HFF-Myc (cell line): ENCODE results near the gene PF4V1.
A peak's percentile ranks its signal among the peaks of the same experiment; 100 is the strongest.

Experiments
- DNase-seq: peaks from one replicate; pipeline ENCODE4 v3.0.0-alpha.2; 2011; ENCODE audit warnings: low read depth; ENCODE audit errors: extremely low read depth
- H3K4me3 ChIP-seq: replicated peaks from 2 replicates; pipeline ENCODE4 v1.5.1; 2011; ENCODE audit warnings: low read depth, mild to moderate bottlenecking, control low read depth, low read length
- CTCF ChIP-seq: IDR thresholded peaks from 2 replicates; pipeline ENCODE4 v1.5.1; 2012; ENCODE audit warnings: mild to moderate bottlenecking, low read depth, low read length, control low read depth; ENCODE audit errors: missing control alignments

PF4V1 gene

DNA sequence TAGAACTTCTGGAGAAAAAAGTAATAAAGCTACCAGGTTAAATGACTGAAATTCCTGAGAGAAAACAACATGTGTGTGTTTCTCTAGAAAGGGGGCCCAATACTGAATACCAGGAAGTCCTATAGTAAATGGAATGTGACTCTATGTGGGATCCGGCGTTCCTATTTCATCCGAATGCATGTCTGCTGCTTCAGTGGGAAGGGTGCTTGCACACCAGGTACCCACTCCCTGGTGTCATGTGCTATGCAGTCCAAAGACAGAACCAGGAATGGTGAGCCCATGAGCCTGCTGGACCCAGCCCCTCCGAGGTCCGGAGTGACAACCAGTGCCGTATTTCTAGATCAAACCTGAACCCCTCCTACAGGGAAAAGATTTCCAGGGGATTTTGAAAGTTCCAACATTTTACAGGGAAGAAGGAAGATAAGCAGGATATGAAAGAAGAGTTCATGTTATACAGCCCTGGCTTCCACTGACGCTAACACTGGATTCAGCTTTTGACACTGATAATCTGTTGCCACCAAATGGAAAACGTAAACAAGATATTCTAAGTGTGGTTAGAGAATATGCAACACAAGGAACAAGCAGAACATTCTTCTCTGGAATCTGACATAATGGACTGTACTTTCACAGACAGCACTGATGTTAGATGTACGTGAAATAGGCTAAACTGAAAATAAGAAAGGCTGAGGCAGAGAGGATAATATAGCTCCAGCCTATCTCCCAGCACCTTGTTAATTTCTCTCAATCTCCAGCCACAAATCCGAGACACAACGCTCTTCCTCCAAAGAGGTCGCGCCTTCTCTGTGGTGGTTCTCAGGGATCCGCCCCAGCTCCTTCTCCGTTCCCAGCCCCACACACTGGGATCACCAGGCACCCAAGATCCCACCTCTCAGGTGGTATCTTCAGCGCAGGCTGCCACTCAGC is 15.4 kb downstream of the PF4V1 start:
- no peak for TF ChIP-seq CTCF
- peak overlapping the region; percentile 58 for H3K4me3 ChIP-seq
- DNase-seq, result no peak

DNA sequence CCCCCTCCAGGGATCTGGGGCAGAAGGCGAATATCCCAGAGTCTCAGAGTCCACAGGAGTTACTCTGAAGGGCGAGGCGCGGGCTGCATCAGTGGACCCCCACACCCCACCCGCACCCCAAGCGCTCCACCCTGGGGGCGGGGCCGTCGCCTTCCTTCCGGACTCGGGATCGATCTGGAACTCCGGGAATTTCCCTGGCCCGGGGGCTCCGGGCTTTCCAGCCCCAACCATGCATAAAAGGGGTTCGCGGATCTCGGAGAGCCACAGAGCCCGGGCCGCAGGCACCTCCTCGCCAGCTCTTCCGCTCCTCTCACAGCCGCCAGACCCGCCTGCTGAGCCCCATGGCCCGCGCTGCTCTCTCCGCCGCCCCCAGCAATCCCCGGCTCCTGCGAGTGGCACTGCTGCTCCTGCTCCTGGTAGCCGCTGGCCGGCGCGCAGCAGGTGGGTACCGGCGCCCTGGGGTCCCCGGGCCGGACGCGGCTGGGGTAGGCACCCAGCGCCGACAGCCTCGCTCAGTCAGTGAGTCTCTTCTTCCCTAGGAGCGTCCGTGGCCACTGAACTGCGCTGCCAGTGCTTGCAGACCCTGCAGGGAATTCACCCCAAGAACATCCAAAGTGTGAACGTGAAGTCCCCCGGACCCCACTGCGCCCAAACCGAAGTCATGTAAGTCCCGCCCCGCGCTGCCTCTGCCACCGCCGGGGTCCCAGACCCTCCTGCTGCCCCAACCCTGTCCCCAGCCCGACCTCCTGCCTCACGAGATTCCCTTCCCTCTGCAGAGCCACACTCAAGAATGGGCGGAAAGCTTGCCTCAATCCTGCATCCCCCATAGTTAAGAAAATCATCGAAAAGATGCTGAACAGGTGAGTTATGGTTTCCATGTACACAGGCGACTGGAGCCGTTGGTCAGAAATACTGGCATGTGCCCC is 16.3 kb downstream of the PF4V1 start, which contains the start of gene CXCL1:
CXCL1 (plus strand) TSS at position 264 of the 926 bp plus-strand sequence; CDS start at position 342, 78 bp downstream.
- TF ChIP-seq CTCF, result no peak
- DNase-seq, result no peak
- peak within 1 kb of the TSS; percentile 58 for H3K4me3 ChIP-seq

DNA sequence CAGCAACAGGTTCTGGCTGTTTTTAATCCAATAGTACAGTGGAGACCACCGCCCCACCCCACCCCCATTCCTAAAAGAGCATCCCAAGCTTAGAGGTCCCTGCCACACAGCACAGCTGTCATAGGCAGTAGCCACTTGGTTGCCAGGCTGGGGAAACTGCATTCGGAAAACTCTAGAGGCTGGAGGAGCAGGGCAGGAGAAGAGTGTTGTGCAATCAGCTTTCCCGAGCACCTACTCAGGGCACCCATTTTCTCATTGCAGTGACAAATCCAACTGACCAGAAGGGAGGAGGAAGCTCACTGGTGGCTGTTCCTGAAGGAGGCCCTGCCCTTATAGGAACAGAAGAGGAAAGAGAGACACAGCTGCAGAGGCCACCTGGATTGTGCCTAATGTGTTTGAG is 17.2 kb downstream of the PF4V1 start:
- peak overlapping the region; percentile 58; the same call in 1 of the 2 replicates for H3K4me3 ChIP-seq
- DNase-seq, result no peak
- TF ChIP-seq CTCF, result no peak

DNA sequence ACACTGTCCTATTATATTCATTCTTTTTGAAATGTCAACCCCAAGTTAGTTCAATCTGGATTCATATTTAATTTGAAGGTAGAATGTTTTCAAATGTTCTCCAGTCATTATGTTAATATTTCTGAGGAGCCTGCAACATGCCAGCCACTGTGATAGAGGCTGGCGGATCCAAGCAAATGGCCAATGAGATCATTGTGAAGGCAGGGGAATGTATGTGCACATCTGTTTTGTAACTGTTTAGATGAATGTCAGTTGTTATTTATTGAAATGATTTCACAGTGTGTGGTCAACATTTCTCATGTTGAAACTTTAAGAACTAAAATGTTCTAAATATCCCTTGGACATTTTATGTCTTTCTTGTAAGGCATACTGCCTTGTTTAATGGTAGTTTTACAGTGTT is 17.7 kb downstream of the PF4V1 start:
- no peak for TF ChIP-seq CTCF
- no peak overlapping the region for H3K4me3 ChIP-seq
- DNase-seq, result no peak

DNA sequence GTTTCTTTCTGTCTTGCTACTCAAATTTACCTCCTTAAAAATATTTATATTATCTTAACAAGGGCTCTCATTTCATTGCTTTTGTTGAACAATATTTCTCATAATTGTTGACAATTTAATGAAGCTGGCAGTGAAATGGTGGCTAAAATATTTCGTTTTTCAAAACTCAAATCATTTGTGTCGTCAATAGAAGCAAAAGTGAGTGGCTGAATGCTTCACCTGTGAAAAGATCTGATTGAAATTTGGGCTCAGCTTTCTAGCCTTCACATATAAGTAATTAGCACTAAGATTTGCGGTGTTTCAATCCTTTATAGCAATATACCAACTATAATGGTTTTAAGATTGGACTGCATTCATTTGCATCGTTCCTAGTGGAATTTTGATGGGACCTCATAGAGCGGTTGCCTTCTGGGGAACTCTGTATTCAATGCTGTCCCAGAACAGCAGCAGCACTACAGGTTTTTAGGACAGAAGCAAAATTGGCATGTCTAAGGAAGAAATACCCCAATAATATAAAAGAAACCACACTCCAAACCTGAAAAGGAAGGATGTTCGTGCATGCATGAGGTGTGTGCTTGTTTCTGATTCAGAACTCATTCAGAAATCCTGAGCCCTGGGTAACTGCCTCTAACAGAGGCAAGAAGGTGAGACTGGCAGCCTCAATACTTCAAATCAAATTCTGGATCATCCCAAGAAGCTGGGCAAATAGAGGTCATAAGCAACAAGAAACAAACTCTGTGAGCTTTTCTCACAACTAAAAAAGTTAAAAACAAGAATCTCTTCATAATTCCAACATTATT is 18.6 kb downstream of the PF4V1 start:
- no peak overlapping the region for H3K4me3 ChIP-seq
- DNase-seq, result no peak

More for the DNA sequence above, 18.6 kb downstream of the PF4V1 start:
- TF ChIP-seq CTCF, result no peak
